ENCODE data around the gene GTSE1.

The GTSE1 gene

GRCh38 chr22:46329616-46330015 lies 32.9 kb downstream of the GTSE1 start:
- Histone ChIP-seq H3K27me3 (replicated peaks; ENCODE audit: control insufficient read depth, insufficient read depth, low read length) (no peaks in the 10 kb centered on the region), H3K36me3 (ENCODE audit: control insufficient read depth, insufficient read depth, low read length) (peaks cover 35% of the 10 kb centered on the region), H3K4me3 (replicated peaks; ENCODE audit: low read depth, low read length) (no peak overlapping the region)
- no peak for TF ChIP-seq CTCF (IDR thresholded peaks at IDR 0.05; ENCODE audit: insufficient read depth, low read length, poor library complexity, severe bottlenecking)
- DNase-seq (ENCODE audit: extremely low read depth, insufficient read length) = no peak

- DNase-seq (ENCODE audit: extremely low read depth, insufficient read length) = no peak
- no peak for TF ChIP-seq CTCF (IDR thresholded peaks at IDR 0.05; ENCODE audit: insufficient read depth, low read length, poor library complexity, severe bottlenecking)
- peaks cover 35% of the 10 kb centered on the region for H3K36me3 ChIP-seq (ENCODE audit: control insufficient read depth, insufficient read depth, low read length)
- H3K4me3 ChIP-seq (replicated peaks; ENCODE audit: low read depth, low read length) = no peak overlapping the region
- H3K27me3 ChIP-seq (replicated peaks; ENCODE audit: control insufficient read depth, insufficient read depth, low read length) = no peaks in the 10 kb centered on the region
These were observed 33.8 kb downstream of the GTSE1 start for GRCh38 chr22:46330426-46330825.

GRCh38 chr22:46331496-46331895 lies 34.8 kb downstream of the GTSE1 start:
- Histone ChIP-seq H3K27me3 (replicated peaks; ENCODE audit: control insufficient read depth, insufficient read depth, low read length) (no peaks in the 10 kb centered on the region), H3K36me3 (ENCODE audit: control insufficient read depth, insufficient read depth, low read length) (peaks cover 28% of the 10 kb centered on the region), H3K4me3 (replicated peaks; ENCODE audit: low read depth, low read length) (no peak overlapping the region)
- TF ChIP-seq CTCF (IDR thresholded peaks at IDR 0.05; ENCODE audit: insufficient read depth, low read length, poor library complexity, severe bottlenecking) = no peak
- no peak for DNase-seq (ENCODE audit: extremely low read depth, insufficient read length)

GRCh38 chr22:46335201-46336118 lies 38.8 kb downstream of the GTSE1 start, which contains the start of gene TRMU:
Gene TRMU, plus strand, starts transcription at chr22:46335714. Its CDS starts 51 bp downstream, at chr22:46335765.
- Histone ChIP-seq H3K36me3 (ENCODE audit: control insufficient read depth, insufficient read depth, low read length) (peaks cover 26% of the 10 kb centered on the region), H3K4me3 (replicated peaks; ENCODE audit: low read depth, low read length) (peak within 1 kb of the TSS; percentile 94), H3K27me3 (replicated peaks; ENCODE audit: control insufficient read depth, insufficient read depth, low read length) (no peaks in the 10 kb centered on the region)
- no peak for TF ChIP-seq CTCF (IDR thresholded peaks at IDR 0.05; ENCODE audit: insufficient read depth, low read length, poor library complexity, severe bottlenecking)
- peak; percentile 93 for DNase-seq (ENCODE audit: extremely low read depth, insufficient read length)

- no peak for TF ChIP-seq CTCF (IDR thresholded peaks at IDR 0.05; ENCODE audit: insufficient read depth, low read length, poor library complexity, severe bottlenecking)
- Histone ChIP-seq H3K27me3 (replicated peaks; ENCODE audit: control insufficient read depth, insufficient read depth, low read length) (no peaks in the 10 kb centered on the region), H3K36me3 (ENCODE audit: control insufficient read depth, insufficient read depth, low read length) (peaks cover 21% of the 10 kb centered on the region), H3K4me3 (replicated peaks; ENCODE audit: low read depth, low read length) (peak overlapping the region; percentile 94)
- DNase-seq (ENCODE audit: extremely low read depth, insufficient read length) = no peak
These were observed 39.7 kb downstream of the GTSE1 start for GRCh38 chr22:46336119-46337078.

Data from GM06990 (cell line).